ENCODE measurements around the gene FBXL19. TPM values are rescaled to one million over a fixed set of nuclear protein-coding genes. Genes with fewer than 3 reads are reported as not detected.
A peak's percentile ranks its signal among the peaks of the same experiment; 100 is the strongest.

FBXL19 gene
- total RNA-seq, 1 experiment from 2014 or later, result 43.3 TPM

GRCh38 chr16:30963925-30964511 lies 40.6 kb downstream of the FBXL19 start:
- DNase-seq (ENCODE audit: low spot score), result no peak

- DNase-seq (ENCODE audit: low spot score), result no peak
These were observed 41.3 kb downstream of the FBXL19 start for GRCh38 chr16:30964574-30965226.

- DNase-seq (ENCODE audit: low spot score), result no peak
These were observed 42.1 kb downstream of the FBXL19 start for GRCh38 chr16:30965436-30965835.

GRCh38 chr16:30966033-30966619 lies 42.8 kb downstream of the FBXL19 start:
- no peak for DNase-seq (ENCODE audit: low spot score)

- no peak for DNase-seq (ENCODE audit: low spot score)
These were observed 44.4 kb downstream of the FBXL19 start for GRCh38 chr16:30967795-30968194.

- DNase-seq (ENCODE audit: low spot score), result no peak
These were observed 46.0 kb downstream of the FBXL19 start for GRCh38 chr16:30969246-30969842.

- DNase-seq (ENCODE audit: low spot score), result no peak
These were observed 47.9 kb downstream of the FBXL19 start for GRCh38 chr16:30971298-30971697.

GRCh38 chr16:30972872-30973271 lies 49.5 kb downstream of the FBXL19 start:
- no peak for DNase-seq (ENCODE audit: low spot score)

- DNase-seq (ENCODE audit: low spot score), result no peak
These were observed 51.0 kb downstream of the FBXL19 start for GRCh38 chr16:30974348-30974747.

GRCh38 chr16:30976486-30976885 lies 53.1 kb downstream of the FBXL19 start:
- no peak for DNase-seq (ENCODE audit: low spot score)

GRCh38 chr16:30977502-30977901 lies 54.1 kb downstream of the FBXL19 start:
- DNase-seq (ENCODE audit: low spot score), result no peak

GRCh38 chr16:30979170-30980022 lies 56.0 kb downstream of the FBXL19 start:
- no peak for DNase-seq (ENCODE audit: low spot score)

GRCh38 chr16:30980023-30980371 lies 56.6 kb downstream of the FBXL19 start:
- DNase-seq (ENCODE audit: low spot score), result no peak

- no peak for DNase-seq (ENCODE audit: low spot score)
These were observed 57.1 kb downstream of the FBXL19 start for GRCh38 chr16:30980434-30980833.

- no peak for DNase-seq (ENCODE audit: low spot score)
These were observed 57.6 kb downstream of the FBXL19 start for GRCh38 chr16:30980959-30981358.

- no peak for DNase-seq (ENCODE audit: low spot score)
These were observed 59.3 kb downstream of the FBXL19 start for GRCh38 chr16:30982548-30983288.

- no peak for DNase-seq (ENCODE audit: low spot score)
These were observed 60.0 kb downstream of the FBXL19 start for GRCh38 chr16:30983289-30983889.

GRCh38 chr16:30983898-30984610 lies 60.7 kb downstream of the FBXL19 start:
- DNase-seq (ENCODE audit: low spot score), result no peak

- DNase-seq (ENCODE audit: low spot score), result peak; percentile 84
These were observed 61.5 kb downstream of the FBXL19 start, which contains the start of gene HSD3B7 for GRCh38 chr16:30984669-30985400. Gene HSD3B7, plus strand, starts transcription at chr16:30985207. Its CDS starts 452 bp downstream, at chr16:30985659.
